GM23338 (cell line): Measurements from ENCODE around the gene ABL1. TPM values are rescaled to one million over a fixed set of nuclear protein-coding genes. Genes with fewer than 3 reads are reported as not detected.

ENCODE experiments used
- ATAC-seq: fragments of 200-7000 bp; cut with Tn5 transposase; 3 replicates; pipeline ENCODE4 v1.9.1; 2020
- DNase-seq: peaks from one replicate; pipeline ENCODE4 v3.0.0-alpha.2; 2015; ENCODE audit warnings: low spot score
- H2AFZ ChIP-seq: fragments of 200-600 bp; sonication (generic); 2 replicates; pipeline ENCODE4 v1.8.0; 2016; ENCODE audit warnings: antibody characterized with exemption, mild to moderate bottlenecking, moderate library complexity
- H3F3A ChIP-seq: fragments of 200-600 bp; sonication (generic); replicated peaks from 2 replicates; pipeline ENCODE4 v1.8.0; 2017; ENCODE audit warnings: antibody characterized with exemption, mixed run types, low read depth
- H3K27ac ChIP-seq: fragments of 200-600 bp; sonication (generic); 2 replicates; pipeline ENCODE4 v1.6.1; 2016; ENCODE audit warnings: low read depth
- H3K27me3 ChIP-seq: fragments of 200-600 bp; sonication (generic); 2 replicates; pipeline ENCODE4 v1.8.0; 2016; ENCODE audit warnings: mild to moderate bottlenecking, mixed run types, moderate library complexity; ENCODE audit not compliant: insufficient read depth
- H3K36me3 ChIP-seq: fragments of 200-600 bp; sonication (generic); 2 replicates; pipeline ENCODE4 v1.8.0; 2016; ENCODE audit warnings: mild to moderate bottlenecking; ENCODE audit not compliant: insufficient read depth
- H3K4me1 ChIP-seq: fragments of 200-600 bp; sonication (generic); 2 replicates; pipeline ENCODE4 v1.8.0; 2016; ENCODE audit warnings: mild to moderate bottlenecking, moderate library complexity; ENCODE audit not compliant: insufficient read depth
- H3K4me2 ChIP-seq: fragments of 200-600 bp; sonication (generic); 2 replicates; pipeline ENCODE4 v1.7.1; 2017; ENCODE audit warnings: mixed run types
- H3K4me3 ChIP-seq: fragments of 200-600 bp; sonication (generic); 2 replicates; pipeline ENCODE4 v1.6.1; 2016; ENCODE audit warnings: mixed run types
- H3K79me2 ChIP-seq: fragments of 200-600 bp; sonication (generic); replicated peaks from 2 replicates; pipeline ENCODE4 v1.8.0; 2017; ENCODE audit warnings: mild to moderate bottlenecking; ENCODE audit not compliant: insufficient read depth
- H3K9me2 ChIP-seq: fragments of 200-600 bp; sonication (generic); 2 replicates; pipeline ENCODE4 v1.8.0; 2017; ENCODE audit not compliant: insufficient read depth
- H4K20me1 ChIP-seq: fragments of 200-600 bp; sonication (generic); replicated peaks from 2 replicates; pipeline ENCODE4 v1.8.0; 2017; ENCODE audit warnings: mild to moderate bottlenecking; ENCODE audit not compliant: insufficient read depth
- H3K27ac Mint-ChIP-seq: 2 replicates; pipeline ENCODE4 v1.8.0; 2020; ENCODE audit warnings: inconsistent platforms, mild to moderate bottlenecking, moderate library complexity, mixed read lengths
- H3K27me3 Mint-ChIP-seq: 3 replicates; pipeline ENCODE4 v1.8.0; 2022; ENCODE audit warnings: low read depth, mild to moderate bottlenecking, moderate library complexity, mixed read lengths, inconsistent platforms; ENCODE audit not compliant: insufficient read depth, poor library complexity
- H3K36me3 Mint-ChIP-seq: 3 replicates; pipeline ENCODE4 v1.8.0; 2021; ENCODE audit warnings: low read depth, mild to moderate bottlenecking, inconsistent platforms, moderate library complexity, mixed read lengths
- H3K4me1 Mint-ChIP-seq: 3 replicates; pipeline ENCODE4 v1.8.0; 2020; ENCODE audit warnings: mild to moderate bottlenecking, inconsistent platforms, mixed read lengths
- H3K4me3 Mint-ChIP-seq: 3 replicates; pipeline ENCODE4 v1.8.0; 2021; ENCODE audit warnings: moderate library complexity, mild to moderate bottlenecking, inconsistent platforms, mixed read lengths
- H3K9me3 Mint-ChIP-seq: 3 replicates; pipeline ENCODE4 v1.8.0; 2020; ENCODE audit warnings: moderate library complexity, mild to moderate bottlenecking, inconsistent platforms, mixed read lengths
- POLR2AphosphoS5 ChIP-seq: IDR thresholded peaks from 2 replicates; pipeline ENCODE4 v1.6.1; 2016; ENCODE audit warnings: antibody characterized with exemption, low read depth
- long read RNA-seq: library from polyadenylated mRNA; unstranded; transcript quantifications from one replicate; pipeline ENCODE4 v2.0.0, GENCODE V29; 2020; ENCODE audit not compliant: unreplicated experiment
- polyA plus RNA-seq: library from polyadenylated mRNA; unstranded; fragments of >200 nt; fragmentation: Nextera tagmentation; extraction: Ambion mirVana; gene quantifications from 2 replicates; pipeline ENCODE4 v1.2.1, GENCODE V29; 2016
- total RNA-seq: library from RNA; depleted of rRNA; stranded (reverse); fragments of >200 nt; shearing (Covaris generic); gene quantifications from 2 replicates; pipeline ENCODE4 v1.2.3, GENCODE V29; 2014; rRNA removed
- TF ChIP-seq, protein P1 (sequence below): fragments of 250-450 bp; sonication (Bioruptor Pico); IDR thresholded peaks from 2 replicates; pipeline ENCODE4 v1.5.0; 2020; ENCODE audit warnings: mild to moderate bottlenecking, moderate library complexity

The ABL1 gene
- total RNA-seq (80.4 and 85.1 TPM in 2 replicates), polyA plus RNA-seq (20.7 and 23.4 TPM in 2 replicates)
- long read RNA-seq, partial matches to known transcripts: 0 of 3 reads
- long read RNA-seq, other reads (novel, unspliced or antisense): 3 of 3 reads

DNA sequence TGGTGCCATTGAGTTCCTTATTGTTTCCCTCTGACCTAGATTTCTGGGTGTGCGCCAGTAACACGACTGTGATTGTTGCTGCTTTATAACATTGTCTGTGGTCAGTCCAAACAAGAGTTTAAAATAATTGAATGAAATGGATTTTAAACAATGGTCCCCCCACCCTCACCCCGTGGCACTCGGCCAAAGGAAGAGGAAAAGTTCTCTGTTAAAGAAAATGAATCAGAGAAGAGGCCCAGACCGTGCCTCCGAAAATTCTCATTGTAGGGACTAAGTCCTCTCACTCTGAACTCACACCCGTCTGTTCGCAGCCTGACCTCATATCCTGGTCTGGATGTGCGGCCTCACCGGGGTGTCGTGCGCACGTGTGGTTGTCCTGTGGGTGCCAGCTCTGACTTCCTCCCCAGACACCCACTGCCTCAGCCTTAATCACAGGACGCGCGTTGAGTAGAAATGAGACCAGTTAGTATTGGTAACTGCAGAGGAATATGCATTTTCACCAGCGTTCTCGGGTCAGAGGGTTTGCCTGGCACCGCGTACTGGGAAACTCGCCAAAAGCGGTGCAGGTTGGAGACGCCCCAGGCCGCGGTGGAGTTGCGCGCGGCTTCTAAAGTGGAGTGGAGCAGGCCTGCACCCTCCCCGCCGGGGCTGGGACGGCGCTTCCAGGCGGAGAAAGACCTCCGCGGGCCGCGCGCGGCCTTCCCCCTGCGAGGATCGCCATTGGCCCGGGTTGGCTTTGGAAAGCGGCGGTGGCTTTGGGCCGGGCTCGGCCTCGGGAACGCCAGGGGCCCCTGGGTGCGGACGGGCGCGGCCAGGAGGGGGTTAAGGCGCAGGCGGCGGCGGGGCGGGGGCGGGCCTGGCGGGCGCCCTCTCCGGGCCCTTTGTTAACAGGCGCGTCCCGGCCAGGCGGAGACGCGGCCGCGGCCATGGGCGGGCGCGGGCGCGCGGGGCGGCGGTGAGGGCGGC lies at the start of gene ABL1:
Gene ABL1, plus strand, starts transcription at position 884 of the 966 bp plus-strand sequence. CDS start 193 bp downstream, outside the sequence.
- peak; percentile 67 for ATAC-seq
- Mint-ChIP-seq H3K4me1 (peaks cover 52% of the 10 kb centered on the region), H3K36me3 (peaks cover 3% of the 10 kb centered on the region; the same call in 1 of the 3 replicates)

More for the DNA sequence above, at the start of gene ABL1:
- Mint-ChIP-seq H3K27me3 (peaks cover 20% of the 10 kb centered on the region), H3K27ac (peak within 1 kb of the TSS; percentile 92), H3K4me3 (peak within 1 kb of the TSS; percentile 92), H3K9me3 (no peaks in the 10 kb centered on the region)
- Histone ChIP-seq H3F3A (peaks cover 11% of the 10 kb centered on the region; the same call in 1 of the 2 replicates), H3K4me3 (peak within 1 kb of the TSS; percentile 95), H3K27ac (peak within 1 kb of the TSS; percentile 93), H3K4me1 (peaks cover 50% of the 10 kb centered on the region), H3K4me2 (peak within 1 kb of the TSS; percentile 99), H3K27me3 (no peaks in the 10 kb centered on the region), H3K36me3 (no peaks in the 10 kb centered on the region), H3K9me2 (no peaks in the 10 kb centered on the region), H3K79me2 (peaks cover 86% of the 10 kb centered on the region), H2AFZ (peak within 1 kb of the TSS; percentile 91), H4K20me1 (peaks cover 17% of the 10 kb centered on the region)
- TF ChIP-seq, protein P1, sequence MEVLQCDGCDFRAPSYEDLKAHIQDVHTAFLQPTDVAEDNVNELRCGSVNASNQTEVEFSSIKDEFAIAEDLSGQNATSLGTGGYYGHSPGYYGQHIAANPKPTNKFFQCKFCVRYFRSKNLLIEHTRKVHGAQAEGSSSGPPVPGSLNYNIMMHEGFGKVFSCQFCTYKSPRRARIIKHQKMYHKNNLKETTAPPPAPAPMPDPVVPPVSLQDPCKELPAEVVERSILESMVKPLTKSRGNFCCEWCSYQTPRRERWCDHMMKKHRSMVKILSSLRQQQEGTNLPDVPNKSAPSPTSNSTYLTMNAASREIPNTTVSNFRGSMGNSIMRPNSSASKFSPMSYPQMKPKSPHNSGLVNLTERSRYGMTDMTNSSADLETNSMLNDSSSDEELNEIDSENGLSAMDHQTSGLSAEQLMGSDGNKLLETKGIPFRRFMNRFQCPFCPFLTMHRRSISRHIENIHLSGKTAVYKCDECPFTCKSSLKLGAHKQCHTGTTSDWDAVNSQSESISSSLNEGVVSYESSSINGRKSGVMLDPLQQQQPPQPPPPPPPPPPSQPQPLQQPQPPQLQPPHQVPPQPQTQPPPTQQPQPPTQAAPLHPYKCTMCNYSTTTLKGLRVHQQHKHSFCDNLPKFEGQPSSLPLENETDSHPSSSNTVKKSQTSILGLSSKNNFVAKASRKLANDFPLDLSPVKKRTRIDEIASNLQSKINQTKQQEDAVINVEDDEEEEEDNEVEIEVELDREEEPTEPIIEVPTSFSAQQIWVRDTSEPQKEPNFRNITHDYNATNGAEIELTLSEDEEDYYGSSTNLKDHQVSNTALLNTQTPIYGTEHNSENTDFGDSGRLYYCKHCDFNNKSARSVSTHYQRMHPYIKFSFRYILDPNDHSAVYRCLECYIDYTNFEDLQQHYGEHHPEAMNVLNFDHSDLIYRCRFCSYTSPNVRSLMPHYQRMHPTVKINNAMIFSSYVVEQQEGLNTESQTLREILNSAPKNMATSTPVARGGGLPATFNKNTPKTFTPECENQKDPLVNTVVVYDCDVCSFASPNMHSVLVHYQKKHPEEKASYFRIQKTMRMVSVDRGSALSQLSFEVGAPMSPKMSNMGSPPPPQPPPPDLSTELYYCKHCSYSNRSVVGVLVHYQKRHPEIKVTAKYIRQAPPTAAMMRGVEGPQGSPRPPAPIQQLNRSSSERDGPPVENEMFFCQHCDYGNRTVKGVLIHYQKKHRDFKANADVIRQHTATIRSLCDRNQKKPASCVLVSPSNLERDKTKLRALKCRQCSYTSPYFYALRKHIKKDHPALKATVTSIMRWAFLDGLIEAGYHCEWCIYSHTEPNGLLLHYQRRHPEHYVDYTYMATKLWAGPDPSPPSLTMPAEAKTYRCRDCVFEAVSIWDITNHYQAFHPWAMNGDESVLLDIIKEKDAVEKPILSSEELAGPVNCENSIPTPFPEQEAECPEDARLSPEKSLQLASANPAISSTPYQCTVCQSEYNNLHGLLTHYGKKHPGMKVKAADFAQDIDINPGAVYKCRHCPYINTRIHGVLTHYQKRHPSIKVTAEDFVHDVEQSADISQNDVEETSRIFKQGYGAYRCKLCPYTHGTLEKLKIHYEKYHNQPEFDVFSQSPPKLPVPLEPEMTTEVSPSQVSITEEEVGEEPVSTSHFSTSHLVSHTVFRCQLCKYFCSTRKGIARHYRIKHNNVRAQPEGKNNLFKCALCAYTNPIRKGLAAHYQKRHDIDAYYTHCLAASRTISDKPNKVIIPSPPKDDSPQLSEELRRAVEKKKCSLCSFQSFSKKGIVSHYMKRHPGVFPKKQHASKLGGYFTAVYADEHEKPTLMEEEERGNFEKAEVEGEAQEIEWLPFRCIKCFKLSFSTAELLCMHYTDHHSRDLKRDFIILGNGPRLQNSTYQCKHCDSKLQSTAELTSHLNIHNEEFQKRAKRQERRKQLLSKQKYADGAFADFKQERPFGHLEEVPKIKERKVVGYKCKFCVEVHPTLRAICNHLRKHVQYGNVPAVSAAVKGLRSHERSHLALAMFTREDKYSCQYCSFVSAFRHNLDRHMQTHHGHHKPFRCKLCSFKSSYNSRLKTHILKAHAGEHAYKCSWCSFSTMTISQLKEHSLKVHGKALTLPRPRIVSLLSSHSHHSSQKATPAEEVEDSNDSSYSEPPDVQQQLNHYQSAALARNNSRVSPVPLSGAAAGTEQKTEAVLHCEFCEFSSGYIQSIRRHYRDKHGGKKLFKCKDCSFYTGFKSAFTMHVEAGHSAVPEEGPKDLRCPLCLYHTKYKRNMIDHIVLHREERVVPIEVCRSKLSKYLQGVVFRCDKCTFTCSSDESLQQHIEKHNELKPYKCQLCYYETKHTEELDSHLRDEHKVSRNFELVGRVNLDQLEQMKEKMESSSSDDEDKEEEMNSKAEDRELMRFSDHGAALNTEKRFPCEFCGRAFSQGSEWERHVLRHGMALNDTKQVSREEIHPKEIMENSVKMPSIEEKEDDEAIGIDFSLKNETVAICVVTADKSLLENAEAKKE: no peak
- peak; percentile 27; the same call in 1 of the 2 replicates for TF ChIP-seq POLR2AphosphoS5
- peak; percentile 66 for DNase-seq
